SU-DHL-6 (cell line): ENCODE data around the gene PPARA.
"Not testable (repeated sequence)": the region's sequence is repeated elsewhere in the genome, so short reads cannot be mapped to it uniquely, and the experiment has no call there.

ENCODE experiments used
- CTCF ChIP-seq: fragments of 200-600 bp; sonication (generic); IDR thresholded peaks from one replicate; pipeline ENCODE4 v1.5.1; 2017; ENCODE audit warnings: antibody characterized with exemption, mild to moderate bottlenecking, low read length, moderate library complexity; ENCODE audit not compliant: insufficient read depth, poor library complexity, severe bottlenecking
- EZH2phosphoT487 ChIP-seq: fragments of 200-600 bp; sonication (generic), shearing (Covaris generic); conservative IDR thresholded peaks from 2 replicates; pipeline ENCODE4 v1.6.1; 2018; ENCODE audit warnings: mild to moderate bottlenecking, antibody characterized with exemption, low read length, moderate library complexity, mixed read lengths

GRCh38 chr22:46198806-46199205 is 48.5 kb downstream of the PPARA start:
- not testable (repeated sequence) for TF ChIP-seq CTCF, EZH2phosphoT487
